ENCODE results near the gene TMEM91. TPM values are rescaled to one million over a fixed set of nuclear protein-coding genes. Genes with fewer than 3 reads are reported as not detected.

TMEM91 gene
- total and polyA plus RNA-seq, 2 of the 13 experiments (the other 11 are each of a cell fraction or from before 2014, with no cell fraction given), result 6.3 to 10.3 TPM

GRCh38 chr19:41330946-41331678 is 45.2 kb upstream of the TMEM91 start:
- Histone ChIP-seq H3K79me2 (ENCODE audit: insufficient read depth, low read length) (peaks cover 2% of the 10 kb centered on the region), H4K20me1 (ENCODE audit: insufficient read depth, low read length) (no peaks in the 10 kb centered on the region), H3K4me2 (ENCODE audit: low read depth, low read length) (no peak overlapping the region), H3K4me1 (ENCODE audit: insufficient read depth, low read length) (peaks cover 14% of the 10 kb centered on the region), H3K36me3 (replicated peaks in 1 of 2; ENCODE audit: control insufficient read depth in 1 of 2, insufficient read depth in 2 of 2, low read length in 2 of 2) (peaks cover 15 to 46% of the 10 kb centered on the region in 2 experiments; a peak in 4 of 5 replicates), H3K9me3 (ENCODE audit: low read length) (no peaks in the 10 kb centered on the region), H2AFZ (ENCODE audit: low read length) (no peak overlapping the region), H3K27me3 (ENCODE audit: control insufficient read depth in 1 of 2, insufficient read depth in 2 of 2, low read length in 2 of 2) (no peaks in the 10 kb centered on the region), H3K27ac (ENCODE audit: extremely low read length, insufficient read depth, low read length) (no peak overlapping the region), H3K9ac (ENCODE audit: insufficient read depth, low read depth, low read length) (no peak overlapping the region), H3K4me3 (replicated peaks in 1 of 3; ENCODE audit: insufficient read depth in 1 of 3, low read depth in 2 of 3, low read length in 3 of 3) (no peak overlapping the region)
- no peak for TF ChIP-seq ZFP36 (IDR thresholded peaks at IDR 0.05; ENCODE audit: borderline replicate concordance, low read depth, low read length, partially characterized antibody)
- TF ChIP-seq, protein P1, sequence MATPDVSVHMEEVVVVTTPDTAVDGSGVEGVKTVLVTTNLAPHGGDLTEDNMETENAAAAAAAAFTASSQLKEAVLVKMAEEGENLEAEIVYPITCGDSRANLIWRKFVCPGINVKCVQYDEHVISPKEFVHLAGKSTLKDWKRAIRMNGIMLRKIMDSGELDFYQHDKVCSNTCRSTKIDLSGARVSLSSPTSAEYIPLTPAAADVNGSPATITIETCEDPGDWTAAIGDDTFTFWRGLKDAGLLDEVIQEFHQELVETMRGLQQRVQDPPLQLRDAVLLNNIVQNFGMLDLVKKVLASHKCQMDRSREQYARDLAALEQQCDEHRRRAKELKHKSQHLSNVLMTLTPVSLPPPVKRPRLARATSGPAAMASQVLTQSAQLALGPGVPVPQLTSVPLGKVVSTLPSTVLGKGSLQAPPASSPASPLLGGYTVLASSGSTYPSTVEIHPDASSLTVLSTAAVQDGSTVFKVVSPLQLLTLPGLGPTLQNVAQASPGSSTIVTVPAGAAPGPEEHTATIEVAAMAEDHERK (CRISPR knock-in tag; IDR thresholded peaks at IDR 0.05; ENCODE audit: low read depth), result no peak
- TF ChIP-seq ATF7-NPFF (CRISPR knock-in tag; IDR thresholded peaks at IDR 0.05; ENCODE audit: low read depth), result no peak
- TF ChIP-seq HOXA9 (CRISPR knock-in tag; IDR thresholded peaks at IDR 0.05; ENCODE audit: borderline replicate concordance), result no peak
- TF ChIP-seq POLR2G (IDR thresholded peaks at IDR 0.05; ENCODE audit: low read depth, low read length), result no peak
- TF ChIP-seq PRPF4 (IDR thresholded peaks at IDR 0.05; ENCODE audit: low read depth, low read length, poor library complexity, severe bottlenecking), result no peak
- TF ChIP-seq AGO2 (optimal IDR thresholded peaks at IDR 0.05; ENCODE audit: low read depth, low read length), result peak; percentile 56
- TF ChIP-seq CCAR2 (optimal IDR thresholded peaks at IDR 0.05; ENCODE audit: low read depth, low read length), result no peak
- TF ChIP-seq PHB2 (IDR thresholded peaks at IDR 0.05; ENCODE audit: partially characterized antibody), result no peak
- TF ChIP-seq, protein P2, sequence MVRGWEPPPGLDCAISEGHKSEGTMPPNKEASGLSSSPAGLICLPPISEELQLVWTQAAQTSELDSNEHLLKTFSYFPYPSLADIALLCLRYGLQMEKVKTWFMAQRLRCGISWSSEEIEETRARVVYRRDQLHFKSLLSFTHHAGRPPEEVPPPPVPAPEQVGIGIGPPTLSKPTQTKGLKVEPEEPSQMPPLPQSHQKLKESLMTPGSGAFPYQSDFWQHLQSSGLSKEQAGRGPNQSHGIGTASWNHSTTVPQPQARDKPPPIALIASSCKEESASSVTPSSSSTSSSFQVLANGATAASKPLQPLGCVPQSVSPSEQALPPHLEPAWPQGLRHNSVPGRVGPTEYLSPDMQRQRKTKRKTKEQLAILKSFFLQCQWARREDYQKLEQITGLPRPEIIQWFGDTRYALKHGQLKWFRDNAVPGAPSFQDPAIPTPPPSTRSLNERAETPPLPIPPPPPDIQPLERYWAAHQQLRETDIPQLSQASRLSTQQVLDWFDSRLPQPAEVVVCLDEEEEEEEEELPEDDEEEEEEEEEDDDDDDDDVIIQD (CRISPR knock-in tag; IDR thresholded peaks at IDR 0.05; ENCODE audit: low read depth), result no peak
- TF ChIP-seq RBFOX2 (IDR thresholded peaks at IDR 0.05; ENCODE audit: low read depth, low read length), result peak; percentile 46; the same call in 1 of the 2 replicates
- TF ChIP-seq ZBTB44 (CRISPR knock-in tag; IDR thresholded peaks at IDR 0.05), result no peak
- TF ChIP-seq ATF2 (CRISPR knock-in tag; IDR thresholded peaks at IDR 0.05), result no peak
- no peak for TF ChIP-seq ZBTB1 (CRISPR knock-in tag; IDR thresholded peaks at IDR 0.05; ENCODE audit: borderline replicate concordance)
- no peak for TF ChIP-seq ZNF205 (CRISPR knock-in tag; IDR thresholded peaks at IDR 0.05)
- TF ChIP-seq, protein P3, sequence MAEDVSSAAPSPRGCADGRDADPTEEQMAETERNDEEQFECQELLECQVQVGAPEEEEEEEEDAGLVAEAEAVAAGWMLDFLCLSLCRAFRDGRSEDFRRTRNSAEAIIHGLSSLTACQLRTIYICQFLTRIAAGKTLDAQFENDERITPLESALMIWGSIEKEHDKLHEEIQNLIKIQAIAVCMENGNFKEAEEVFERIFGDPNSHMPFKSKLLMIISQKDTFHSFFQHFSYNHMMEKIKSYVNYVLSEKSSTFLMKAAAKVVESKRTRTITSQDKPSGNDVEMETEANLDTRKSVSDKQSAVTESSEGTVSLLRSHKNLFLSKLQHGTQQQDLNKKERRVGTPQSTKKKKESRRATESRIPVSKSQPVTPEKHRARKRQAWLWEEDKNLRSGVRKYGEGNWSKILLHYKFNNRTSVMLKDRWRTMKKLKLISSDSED (CRISPR knock-in tag; IDR thresholded peaks at IDR 0.05), result no peak
- TF ChIP-seq ATRX (CRISPR knock-in tag; IDR thresholded peaks at IDR 0.05; ENCODE audit: borderline replicate concordance), result no peak
- 98% methylated on average over 35 of the region's 47 CpGs for WGBS (ENCODE audit: low lambda C conversion rate)
- ChIA-PET CTCF (ENCODE audit: low intra/inter-chr PET ratio, low total read pairs) (no interaction called here), POLR2A (no interaction called here)
- intact Hi-C loops (cut with micrococcal nuclease; ENCODE audit: unreplicated experiment), result no loop called here
- DNase-seq (ENCODE audit: low spot score) (no peak), FAIRE-seq (no peak), ATAC-seq (no peak)
- in situ Hi-C loops (cut with HindIII; ENCODE audit: extremely low pct_ligation_motif_present, low pct_unique_long_range_greater_than_20kb), result no loop called here
- TSS peak; percentile 54 for BruUV-seq (replicated peaks)

Data from HepG2 (cell line).